ENCODE measurements around the gene RPS19BP1.

GRCh38 chr22:39546889-39547586, 14.5 kb upstream of the RPS19BP1 start:
- TF ChIP-seq CTCF (IDR thresholded peaks at IDR 0.05; ENCODE audit: insufficient read depth, low read depth, low read length) (no peak), EZH2 (IDR thresholded peaks at IDR 0.05; ENCODE audit: insufficient read depth, low read length) (no peak)

Data from astrocyte (in vitro differentiated cells and primary cell).